ENCODE results near the gene COL13A1. TPM values are rescaled to one million over a fixed set of nuclear protein-coding genes. Genes with fewer than 3 reads are reported as not detected.

Gene COL13A1
- total RNA-seq, 6 experiments from 2014 or later: 0.18 to 0.44 (median 0.30) TPM; not detected in 2

DNA sequence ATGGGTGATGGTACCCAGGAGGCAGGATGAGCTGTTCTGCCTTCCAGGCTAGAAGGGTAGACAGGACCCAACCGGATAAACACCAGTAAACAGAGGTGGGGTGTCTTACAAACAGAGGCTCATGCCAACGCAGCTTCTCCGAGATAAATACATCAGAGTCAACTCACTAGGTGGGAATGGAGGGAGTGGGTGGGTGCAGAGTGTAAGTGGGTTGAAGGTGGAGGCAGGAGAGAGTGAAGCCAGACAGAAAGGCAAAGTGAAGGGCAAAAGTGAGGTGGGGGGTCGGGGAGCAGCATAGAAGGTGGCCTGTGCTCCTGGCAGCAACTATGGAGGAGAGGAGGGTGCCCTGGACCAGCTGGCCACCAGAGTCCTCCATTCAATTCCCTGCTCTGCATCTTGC lies 40.4 kb upstream of the COL13A1 start:
- intact Hi-C loops (cut with DNase I): no loop called here
- H3K27me3 ChIP-seq: no peaks in the 10 kb centered on the region

GRCh38 chr10:69766161-69766910 lies 35.4 kb upstream of the COL13A1 start:
- Histone ChIP-seq H3K9me3 (no peaks in the 10 kb centered on the region), H3K27ac (no peak overlapping the region), H3K36me3 (no peaks in the 10 kb centered on the region), H3K27me3 (no peaks in the 10 kb centered on the region), H3K4me1 (no peaks in the 10 kb centered on the region), H3K4me3 (no peak overlapping the region)
- intact Hi-C loops (cut with DNase I): no loop called here
- TF ChIP-seq CTCF (IDR thresholded peaks at IDR 0.05) (no peak), POLR2A (IDR thresholded peaks at IDR 0.05) (no peak)
- WGBS (ENCODE audit: insufficient coverage, low coverage, low lambda C conversion rate, missing lambda C conversion rate): no CpG with 5 or more reads among the region's 10 CpGs
- no peak for DNase-seq
- ATAC-seq: no peak

More for the DNA sequence above, 40.4 kb upstream of the COL13A1 start:
- 60% methylated on average over 3 of the region's 4 CpGs for WGBS (ENCODE audit: insufficient coverage, low coverage, low lambda C conversion rate, missing lambda C conversion rate)
- Histone ChIP-seq H3K27ac (no peak overlapping the region), H3K9me3 (no peaks in the 10 kb centered on the region), H3K4me1 (no peaks in the 10 kb centered on the region), H3K4me3 (no peak overlapping the region), H3K36me3 (no peaks in the 10 kb centered on the region)
- ATAC-seq (no peak), DNase-seq (no peak)
- TF ChIP-seq CTCF (IDR thresholded peaks at IDR 0.05): no peak
- no peak for TF ChIP-seq POLR2A (IDR thresholded peaks at IDR 0.05)

- Histone ChIP-seq H3K4me1 (no peaks in the 10 kb centered on the region), H3K4me3 (no peak overlapping the region), H3K9me3 (no peaks in the 10 kb centered on the region), H3K27ac (no peak overlapping the region), H3K36me3 (no peaks in the 10 kb centered on the region), H3K27me3 (no peaks in the 10 kb centered on the region)
- DNase-seq (no peak), ATAC-seq (no peak)
- WGBS (ENCODE audit: insufficient coverage, low coverage, low lambda C conversion rate, missing lambda C conversion rate): no CpG with 5 or more reads among the region's 4 CpGs
- intact Hi-C loops (cut with DNase I): no loop called here
- no peak for TF ChIP-seq CTCF (IDR thresholded peaks at IDR 0.05)
- no peak for TF ChIP-seq POLR2A (IDR thresholded peaks at IDR 0.05)
These were observed 33.9 kb upstream of the COL13A1 start for GRCh38 chr10:69767793-69768192.

DNA sequence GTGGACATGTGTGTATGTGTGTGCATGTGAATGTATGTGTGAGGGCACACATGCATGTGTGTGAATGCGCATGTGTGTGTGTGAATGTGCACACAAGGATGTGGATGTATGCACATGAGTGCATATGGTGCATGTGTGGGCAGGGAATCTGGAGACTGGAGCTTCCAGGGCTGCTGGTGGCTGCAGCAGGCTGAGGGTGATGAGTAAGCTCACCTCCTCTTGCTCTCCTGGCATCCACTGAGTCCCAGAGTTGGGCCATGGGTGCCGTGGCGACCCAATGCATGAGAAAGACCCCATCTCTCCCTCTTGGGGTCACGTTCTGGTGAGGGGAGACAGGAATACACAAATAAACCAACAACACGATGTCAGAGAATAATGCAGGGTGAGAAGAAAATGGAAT lies 33.3 kb upstream of the COL13A1 start:
- intact Hi-C loops (cut with DNase I): no loop called here
- Histone ChIP-seq H3K4me3 (no peak overlapping the region), H3K27ac (no peak overlapping the region), H3K4me1 (no peaks in the 10 kb centered on the region), H3K36me3 (no peaks in the 10 kb centered on the region), H3K9me3 (no peaks in the 10 kb centered on the region), H3K27me3 (no peaks in the 10 kb centered on the region)
- ATAC-seq (no peak), DNase-seq (no peak)
- TF ChIP-seq POLR2A (IDR thresholded peaks at IDR 0.05) (no peak), CTCF (IDR thresholded peaks at IDR 0.05) (no peak)
- WGBS (ENCODE audit: insufficient coverage, low coverage, low lambda C conversion rate, missing lambda C conversion rate): 60% methylated on average over 4 of the region's 5 CpGs
